Right ventricle myocardium superior (tissue), 1 donor: ENCODE results near the gene TPBGL. TPM values are rescaled to one million over a fixed set of nuclear protein-coding genes. Genes with fewer than 3 reads are reported as not detected.
A peak's percentile ranks its signal among the peaks of the same experiment; 100 is the strongest.

ENCODE experiments used
- ATAC-seq: fragments of 200-7000 bp; cut with Tn5 transposase; one replicate; pipeline ENCODE4 v1.9.1; 2020; ENCODE audit warnings: mild to moderate bottlenecking; ENCODE audit not compliant: poor library complexity
- DNase-seq: peaks from one replicate; pipeline ENCODE4 v3.0.0-alpha.2; 2020
- intact Hi-C: fragments of 100-400 bp; cut with DNase I; formaldehyde crosslinking; loops from one replicate; pipeline ENCODE4 v1.11.2; 2022
- long read RNA-seq: library from polyadenylated mRNA; unstranded; transcript quantifications from one replicate; pipeline ENCODE4 v2.0.0, GENCODE V29; 2021
- total RNA-seq: library from RNA; stranded (reverse); fragmentation: NEBNext Ultra II Directional; extraction: Animal tissue kit (Norgen Biotek cat#: 25700); gene quantifications from one replicate; pipeline ENCODE4 v1.2.1, GENCODE V29; 2021
- donor health status: DM: no; HTN: yes; CAD: no; lungs with severe emphysema.

The TPBGL gene
- 0.11 TPM for total RNA-seq
- long read RNA-seq = 0 reads

GRCh38 chr11:75240311-75241035 is at the start of gene TPBGL:
Gene TPBGL (plus strand): TSS chr11:75240774. CDS start chr11:75241050, 276 bp downstream.
- no peak for DNase-seq
- peak; percentile 30 for ATAC-seq
- intact Hi-C loops = loop anchor here (10.0 kb wide), 1 partner anchor 306 kb away; no protein-coding TSS in a partner anchor

GRCh38 chr11:75191330-75191717 is 49.2 kb upstream of the TPBGL start:
- DNase-seq (no peak), ATAC-seq (no peak)
- intact Hi-C loops = no loop called here

- DNase-seq (no peak), ATAC-seq (no peak)
- intact Hi-C loops = no loop called here
Measured at GRCh38 chr11:75193271-75193670, 47.3 kb upstream of the TPBGL start.

- DNase-seq = no peak
- intact Hi-C loops = no loop called here
- no peak for ATAC-seq
Measured at GRCh38 chr11:75193711-75194110, 46.9 kb upstream of the TPBGL start.

- ATAC-seq = peak; percentile 19
- intact Hi-C loops = no loop called here
- DNase-seq = no peak
Measured at GRCh38 chr11:75194147-75194546, 46.4 kb upstream of the TPBGL start.

- intact Hi-C loops = loop anchor here (5.0 kb wide), 1 partner anchor 33 kb away; no protein-coding TSS in a partner anchor
- ATAC-seq = peak; percentile 89
Measured at GRCh38 chr11:75195167-75195962, 45.2 kb upstream of the TPBGL start.

GRCh38 chr11:75196426-75196825 is 44.1 kb upstream of the TPBGL start:
- DNase-seq = no peak
- no peak for ATAC-seq
- intact Hi-C loops = loop anchor here (5.0 kb wide), 1 partner anchor 34 kb away; no protein-coding TSS in a partner anchor

More at GRCh38 chr11:75195167-75195962, 45.2 kb upstream of the TPBGL start:
- DNase-seq = peak; percentile 89

GRCh38 chr11:75197512-75198277 is 42.9 kb upstream of the TPBGL start:
- intact Hi-C loops = loop anchor here (5.0 kb wide), 1 partner anchor 35 kb away; no protein-coding TSS in a partner anchor
- DNase-seq = no peak
- ATAC-seq = no peak

- no peak for ATAC-seq
- intact Hi-C loops = loop anchor here (5.0 kb wide), 1 partner anchor 36 kb away; no protein-coding TSS in a partner anchor
- DNase-seq = no peak
Measured at GRCh38 chr11:75198278-75198973, 42.1 kb upstream of the TPBGL start.

- no peak for DNase-seq
- intact Hi-C loops = loop anchor here (5.0 kb wide), 1 partner anchor 37 kb away; no protein-coding TSS in a partner anchor
- ATAC-seq = no peak
Measured at GRCh38 chr11:75199412-75199955, 41.1 kb upstream of the TPBGL start.

- ATAC-seq = no peak
- intact Hi-C loops = no loop called here
- peak; percentile 81 for DNase-seq
Measured at GRCh38 chr11:75200051-75200450, 40.5 kb upstream of the TPBGL start.

- DNase-seq (no peak), ATAC-seq (no peak)
- intact Hi-C loops = no loop called here
Measured at GRCh38 chr11:75200531-75200930, 40.0 kb upstream of the TPBGL start.

GRCh38 chr11:75201771-75202170 is 38.8 kb upstream of the TPBGL start:
- intact Hi-C loops = no loop called here
- ATAC-seq (no peak), DNase-seq (no peak)

GRCh38 chr11:75202195-75202594 is 38.4 kb upstream of the TPBGL start:
- DNase-seq (no peak), ATAC-seq (no peak)
- intact Hi-C loops = no loop called here

- ATAC-seq = no peak
- DNase-seq = no peak
- intact Hi-C loops = no loop called here
Measured at GRCh38 chr11:75203138-75203537, 37.4 kb upstream of the TPBGL start.

- DNase-seq (no peak), ATAC-seq (no peak)
- intact Hi-C loops = no loop called here
Measured at GRCh38 chr11:75203641-75204011, 36.9 kb upstream of the TPBGL start.

GRCh38 chr11:75204012-75204674 is 36.4 kb upstream of the TPBGL start:
- DNase-seq (no peak), ATAC-seq (no peak)
- intact Hi-C loops = no loop called here
